HepG2 (cell line): Measurements from ENCODE around the gene HSPA1L. TPM values are rescaled to one million over a fixed set of nuclear protein-coding genes. Genes with fewer than 3 reads are reported as not detected.

Experiments used
- AKNA ChIP-seq: sonication (generic); formaldehyde crosslinking; IDR thresholded peaks from 2 replicates; pipeline ENCODE4 v1.4.0; 2020; ENCODE audit warnings: missing genetic modification reagents, borderline replicate concordance
- CHCHD3 ChIP-seq: sonication (generic); formaldehyde crosslinking; IDR thresholded peaks from 2 replicates; pipeline ENCODE4 v1.8.0; 2022; ENCODE audit warnings: mild to moderate bottlenecking, missing genetic modification reagents, moderate library complexity
- ELK4 ChIP-seq: sonication (generic); formaldehyde crosslinking; IDR thresholded peaks from 2 replicates; pipeline ENCODE4 v1.9.0; 2021; ENCODE audit warnings: missing genetic modification reagents, borderline replicate concordance
- FOXO1 ChIP-seq: sonication (generic); formaldehyde crosslinking; IDR thresholded peaks from 2 replicates; pipeline ENCODE4 v1.4.0; 2020; ENCODE audit warnings: missing genetic modification reagents
- HIC2 ChIP-seq: sonication (generic); formaldehyde crosslinking; IDR thresholded peaks from 2 replicates; pipeline ENCODE4 v1.9.0; 2022; ENCODE audit warnings: low read depth, missing genetic modification reagents
- NFAT5 ChIP-seq: sonication (generic); formaldehyde crosslinking; IDR thresholded peaks from 2 replicates; pipeline ENCODE4 v1.4.0; 2020; ENCODE audit warnings: missing genetic modification reagents
- PAWR ChIP-seq: sonication (generic); formaldehyde crosslinking; IDR thresholded peaks from 2 replicates; pipeline ENCODE4 v1.4.0; 2020; ENCODE audit warnings: missing genetic modification reagents, mild to moderate bottlenecking, borderline replicate concordance
- SCMH1 ChIP-seq: sonication (generic); formaldehyde crosslinking; IDR thresholded peaks from 2 replicates; pipeline ENCODE4 v1.9.0; 2021; ENCODE audit warnings: missing genetic modification reagents, mild to moderate bottlenecking, borderline replicate concordance
- TMF1 ChIP-seq: sonication (generic); formaldehyde crosslinking; IDR thresholded peaks from 2 replicates; pipeline ENCODE4 v1.8.1; 2022; ENCODE audit warnings: low read depth, missing genetic modification reagents
- ZNF205 ChIP-seq: IDR thresholded peaks from 2 replicates; pipeline ENCODE4 v1.6.1; 2018; ENCODE audit warnings: missing biosample characterization, missing genetic modification reagents
- ZNF264 ChIP-seq: sonication (generic); formaldehyde crosslinking; IDR thresholded peaks from 2 replicates; pipeline ENCODE4 v1.4.0; 2020; ENCODE audit warnings: missing genetic modification reagents
- ZNF335 ChIP-seq: sonication (generic); formaldehyde crosslinking; IDR thresholded peaks from 2 replicates; pipeline ENCODE4 v1.4.0; 2020; ENCODE audit warnings: missing genetic modification reagents
- ZSCAN5A ChIP-seq: sonication (generic); formaldehyde crosslinking; IDR thresholded peaks from 2 replicates; pipeline ENCODE4 v1.8.0; 2022; ENCODE audit warnings: mild to moderate bottlenecking, missing genetic modification reagents, borderline replicate concordance
- polyA plus RNA-seq, 8 experiments: library from polyadenylated mRNA; depleted of rRNA in 3 of 8; stranded (reverse) in 7 of 8; unstranded in 1 of 8; fragments of >200 nt; fragmentation: Illumina TruSeq in 4 of 8; extraction: Trizol in 4 of 8; gene quantifications; 2 replicates each; pipeline versions ENCODE4 v1.2.1 to v1.2.3, GENCODE V29; 2011 to 2016; ENCODE audit warnings: low read depth in 4 of 8, missing spikeins in 1 of 8, mixed read lengths in 1 of 8; ENCODE audit not compliant: insufficient read depth in 1 of 8
- total RNA-seq, 5 experiments: library from RNA; depleted of rRNA; stranded (reverse); fragments of >200 nt; fragmentation: Illumina TruSeq; extraction: Trizol; gene quantifications; 2 replicates each; pipeline ENCODE4 v1.2.3, GENCODE V29; 2016; ENCODE audit warnings: low read depth in 1 of 5

The HSPA1L gene
- total and polyA plus RNA-seq, 2 of the 13 experiments (the other 11 are each of a cell fraction or from before 2014, with no cell fraction given): 0.55 to 1.0 TPM

GRCh38 chr6:31765910-31766794, 48.9 kb downstream of the HSPA1L start (continued):
- TF ChIP-seq NFAT5 (peak; percentile 76), ZSCAN5A (CRISPR knock-in tag) (no peak), SCMH1 (no peak), ZNF335 (CRISPR knock-in tag) (peak; percentile 77), AKNA (0 out of 2 replicates have a peak, but pooled peaks have one; percentile 30), ZNF205 (CRISPR knock-in tag) (peak; percentile 73; the same call in 1 of the 2 replicates), TMF1 (CRISPR knock-in tag) (no peak), PAWR (CRISPR knock-in tag) (no peak), ELK4 (CRISPR knock-in tag) (no peak), HIC2 (CRISPR knock-in tag) (peak; percentile 72), CHCHD3 (peak; percentile 55; the same call in 1 of the 2 replicates), ZNF264 (CRISPR knock-in tag) (no peak), FOXO1 (no peak)
